Measurements from ENCODE around the gene JARID2.

Gene JARID2

DNA sequence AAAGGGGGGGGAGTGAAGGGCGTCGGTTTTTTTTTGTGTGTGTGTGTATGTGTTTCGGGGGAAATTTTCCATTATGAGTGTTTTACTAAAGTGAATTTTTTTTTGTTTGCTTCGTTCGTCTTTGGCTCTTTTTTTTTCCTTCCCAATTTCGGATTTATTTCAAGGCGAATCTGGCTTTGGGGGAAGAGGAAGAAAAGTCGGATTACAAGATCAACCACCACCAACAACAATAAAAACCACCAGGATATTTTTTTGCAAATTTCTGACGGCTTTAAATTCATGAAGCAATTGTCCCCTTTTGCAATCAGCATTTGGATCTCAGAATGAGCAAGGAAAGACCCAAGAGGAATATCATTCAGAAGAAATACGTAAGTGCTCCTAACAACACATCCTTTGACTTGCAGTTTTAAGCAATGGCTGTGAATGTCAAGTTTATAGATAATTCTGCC lies 372 bp downstream of the JARID2 start:
- TF ChIP-seq, protein P1, sequence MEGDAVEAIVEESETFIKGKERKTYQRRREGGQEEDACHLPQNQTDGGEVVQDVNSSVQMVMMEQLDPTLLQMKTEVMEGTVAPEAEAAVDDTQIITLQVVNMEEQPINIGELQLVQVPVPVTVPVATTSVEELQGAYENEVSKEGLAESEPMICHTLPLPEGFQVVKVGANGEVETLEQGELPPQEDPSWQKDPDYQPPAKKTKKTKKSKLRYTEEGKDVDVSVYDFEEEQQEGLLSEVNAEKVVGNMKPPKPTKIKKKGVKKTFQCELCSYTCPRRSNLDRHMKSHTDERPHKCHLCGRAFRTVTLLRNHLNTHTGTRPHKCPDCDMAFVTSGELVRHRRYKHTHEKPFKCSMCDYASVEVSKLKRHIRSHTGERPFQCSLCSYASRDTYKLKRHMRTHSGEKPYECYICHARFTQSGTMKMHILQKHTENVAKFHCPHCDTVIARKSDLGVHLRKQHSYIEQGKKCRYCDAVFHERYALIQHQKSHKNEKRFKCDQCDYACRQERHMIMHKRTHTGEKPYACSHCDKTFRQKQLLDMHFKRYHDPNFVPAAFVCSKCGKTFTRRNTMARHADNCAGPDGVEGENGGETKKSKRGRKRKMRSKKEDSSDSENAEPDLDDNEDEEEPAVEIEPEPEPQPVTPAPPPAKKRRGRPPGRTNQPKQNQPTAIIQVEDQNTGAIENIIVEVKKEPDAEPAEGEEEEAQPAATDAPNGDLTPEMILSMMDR (IDR thresholded peaks at IDR 0.05; ENCODE audit: insufficient read depth, low read length, missing control alignments) = no peak
- H3K4me3 ChIP-seq (ENCODE audit: low read depth, low read length) = peak overlapping the region; percentile 81
- no peak for DNase-seq (ENCODE audit: low read depth, low spot score)
- ChIA-PET CTCF (interaction anchor here (1.5 kb wide), 1 partner anchor 144 kb away, joined by 4 read pairs; no protein-coding TSS in a partner anchor), POLR2A (no interaction called here)

DNA sequence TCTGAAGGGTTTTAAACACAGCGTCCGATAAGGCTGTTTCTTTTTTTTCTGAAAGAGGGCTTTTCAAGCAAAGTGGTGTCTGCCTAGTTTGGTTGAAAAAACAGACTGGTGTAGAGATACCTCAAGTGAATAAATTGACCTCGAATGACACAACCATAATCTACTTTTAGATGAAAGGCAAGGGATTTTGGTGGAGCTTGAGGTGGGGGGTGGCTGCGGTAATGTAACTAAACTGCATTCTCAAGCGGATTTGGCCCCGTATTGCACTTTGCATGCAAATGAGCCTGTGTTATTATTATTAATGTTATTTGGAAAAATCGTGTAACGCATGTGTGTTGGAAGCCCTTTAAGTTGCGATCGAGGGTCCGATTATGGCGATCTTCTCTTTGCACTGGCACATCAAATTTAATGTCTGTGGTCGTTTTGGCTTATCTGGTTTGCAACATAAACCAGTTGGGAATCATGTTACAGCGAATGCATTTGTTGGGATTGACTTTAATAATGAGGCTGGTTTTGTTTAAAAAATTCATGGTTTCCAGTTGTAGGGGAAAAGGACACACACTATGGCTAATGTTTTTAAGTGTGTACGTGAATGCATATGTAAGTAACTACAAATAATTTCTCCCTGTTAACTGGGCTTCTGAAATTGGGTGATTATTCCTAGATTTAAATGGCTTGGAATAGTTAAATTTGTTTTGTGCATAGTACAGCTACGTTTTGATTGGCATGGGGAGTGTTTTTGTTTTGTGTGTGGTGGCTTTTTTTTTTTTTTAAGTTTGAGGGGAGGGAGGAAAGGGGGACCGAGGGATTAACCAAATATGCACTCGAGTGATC lies 1.0 kb downstream of the JARID2 start:
- no peak for DNase-seq (ENCODE audit: low read depth, low spot score)
- POLR2A ChIA-PET = no interaction called here
- TF ChIP-seq, protein P1 (IDR thresholded peaks at IDR 0.05; ENCODE audit: insufficient read depth, low read length, missing control alignments) = no peak
- H3K4me3 ChIP-seq (ENCODE audit: low read depth, low read length) = peak overlapping the region; percentile 81
- CTCF ChIA-PET = interaction anchor here (0.9 to 1.5 kb wide), 6 partner anchors 21 to 1036 kb away, joined by 3 to 4 read pairs (median 4); no protein-coding TSS in a partner anchor

DNA sequence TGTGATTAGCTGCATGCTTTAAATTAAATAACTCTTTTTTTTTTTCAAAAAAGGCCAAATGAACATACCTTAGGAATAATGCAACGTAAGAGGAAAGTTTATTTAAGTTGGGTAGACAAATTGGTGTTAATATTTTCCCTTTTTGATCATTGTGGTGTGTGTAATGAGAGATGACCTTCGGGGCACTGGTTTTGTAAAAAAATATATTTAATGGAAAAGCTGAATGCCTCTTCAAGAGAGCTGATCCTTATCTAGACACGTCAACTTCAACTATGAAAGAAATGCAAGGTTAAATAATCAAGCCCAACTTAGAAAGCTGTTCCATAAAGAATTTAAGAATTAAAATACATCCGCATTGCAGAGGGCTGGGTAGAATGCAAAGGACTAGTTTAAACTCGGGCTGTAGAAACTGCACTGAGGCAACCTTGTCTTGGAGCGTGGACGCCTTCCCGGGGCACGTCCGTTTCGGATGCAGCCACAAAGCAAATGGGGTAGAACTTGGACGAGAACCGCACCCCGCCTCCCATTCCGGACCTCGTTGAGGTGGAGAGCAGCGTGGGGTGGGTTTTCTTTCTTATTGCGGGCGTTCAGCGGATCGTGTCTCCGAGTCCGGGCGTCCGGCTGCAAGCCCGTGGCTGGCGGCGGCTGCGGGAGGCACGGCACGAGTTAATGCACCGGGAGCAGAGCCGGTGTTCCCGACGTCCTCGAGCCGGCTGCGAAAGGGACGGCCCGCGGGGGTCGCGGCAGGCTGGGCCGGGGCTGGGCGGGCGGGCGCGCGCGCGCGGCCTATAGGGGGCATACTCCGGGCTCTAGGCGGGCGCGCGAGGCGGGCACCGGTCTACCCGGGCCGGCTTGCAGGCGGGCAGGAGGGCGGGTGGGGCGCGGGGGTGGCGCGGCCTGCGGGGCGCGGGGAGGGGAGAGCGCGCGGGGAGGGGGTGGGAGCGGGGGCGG lies 1.9 kb downstream of the JARID2 start:
- CTCF ChIA-PET = interaction anchor here (0.6 to 1.5 kb wide), 10 partner anchors 15 to 1037 kb away, joined by 3 to 4 read pairs (median 4); no protein-coding TSS in a partner anchor
- no peak for DNase-seq (ENCODE audit: low read depth, low spot score)
- POLR2A ChIA-PET = interaction anchor here (0.5 to 1.0 kb wide), 2 partner anchors 11 to 108 kb away, joined by 3 read pairs; no protein-coding TSS in a partner anchor
- TF ChIP-seq, protein P1 (IDR thresholded peaks at IDR 0.05; ENCODE audit: insufficient read depth, low read length, missing control alignments) = no peak
- H3K4me3 ChIP-seq (ENCODE audit: low read depth, low read length) = peak overlapping the region; percentile 81

DNA sequence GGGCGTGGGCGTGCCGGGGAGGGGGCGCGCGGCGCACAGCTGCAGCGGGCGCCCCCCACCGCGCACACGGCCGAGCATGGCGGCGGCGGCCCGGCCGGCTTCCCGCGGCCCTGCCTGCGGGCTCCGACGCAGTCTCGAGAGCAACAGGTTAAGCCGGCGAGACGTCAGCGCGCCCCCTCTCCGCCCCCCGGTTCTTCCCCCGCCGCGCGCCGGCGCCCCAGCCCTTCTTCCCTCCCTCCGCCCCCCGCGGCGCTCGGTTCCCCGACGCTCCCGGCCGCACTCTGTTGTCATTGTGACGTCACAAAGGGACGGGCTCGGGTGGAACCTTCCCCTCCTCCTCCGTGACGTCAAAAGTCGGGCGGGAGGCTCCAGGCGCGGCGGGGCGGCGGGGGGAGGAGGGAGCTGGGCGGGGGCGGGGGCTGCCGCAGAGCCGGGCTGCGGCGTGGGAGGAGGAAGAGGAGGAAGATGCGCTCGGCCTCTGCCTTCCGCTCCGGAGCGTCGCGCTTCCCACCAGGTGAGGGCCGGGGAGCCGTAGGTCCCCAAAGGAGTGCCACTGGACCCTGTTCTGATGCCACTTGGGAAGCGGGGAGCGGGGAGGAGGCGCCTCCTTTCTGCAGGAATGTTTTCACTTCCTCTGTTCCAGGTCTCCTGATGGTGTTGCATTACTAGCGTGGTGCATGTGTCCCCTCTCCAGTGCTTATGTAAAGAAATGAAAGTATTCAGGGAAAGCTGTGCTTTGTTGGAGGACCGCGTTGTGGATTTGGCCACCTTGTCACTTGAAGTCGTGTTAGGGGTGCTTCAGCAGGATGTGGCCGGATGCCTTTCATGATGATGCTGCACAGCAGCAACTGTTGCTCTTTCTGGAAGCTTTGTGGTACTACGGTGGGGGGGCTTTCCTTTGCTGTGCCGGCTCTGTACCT lies 2.8 kb downstream of the JARID2 start:
- TF ChIP-seq, protein P1 (IDR thresholded peaks at IDR 0.05; ENCODE audit: insufficient read depth, low read length, missing control alignments) = peak; percentile 47
- CTCF ChIA-PET = interaction anchor here (0.6 to 1.7 kb wide), 12 partner anchors 12 to 1125 kb away, joined by 3 to 5 read pairs (median 4); no protein-coding TSS in a partner anchor
- POLR2A ChIA-PET = interaction anchor here (0.5 to 1.0 kb wide), 3 partner anchors 10 to 546 kb away, joined by 3 read pairs; no protein-coding TSS in a partner anchor
- no peak for DNase-seq (ENCODE audit: low read depth, low spot score)
- H3K4me3 ChIP-seq (ENCODE audit: low read depth, low read length) = peak overlapping the region; percentile 81

DNA sequence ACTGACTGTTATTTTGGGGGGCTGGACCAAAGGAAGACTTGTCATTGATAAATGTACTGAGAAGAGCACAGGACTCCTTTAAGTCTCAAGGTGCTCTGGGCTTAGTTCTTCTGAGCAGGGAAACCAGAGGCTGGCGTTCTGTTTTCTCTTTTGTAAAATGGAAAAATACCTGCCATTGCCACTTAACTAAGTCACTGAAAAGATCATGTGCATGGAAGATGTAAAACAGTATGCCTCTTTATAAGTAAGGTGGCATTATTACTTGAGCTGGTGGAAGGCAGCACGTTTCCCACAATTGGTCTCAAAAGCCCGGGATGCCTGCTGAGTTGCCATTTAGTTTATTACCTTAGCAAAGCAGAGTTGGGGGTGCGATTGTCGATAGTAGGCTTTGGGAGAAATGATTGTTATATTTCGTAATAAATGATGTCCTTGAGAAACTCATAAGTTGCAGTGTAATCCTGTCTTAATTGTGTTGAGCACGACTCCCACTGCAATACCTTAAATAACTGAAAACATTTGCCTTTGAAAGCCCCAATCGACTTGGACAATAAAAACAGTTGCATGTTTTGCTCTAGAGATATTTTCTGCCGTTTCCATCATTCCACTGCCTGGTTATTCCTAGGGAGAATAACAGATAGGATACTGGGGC lies 3.6 kb downstream of the JARID2 start:
- CTCF ChIA-PET = interaction anchor here (1.0 to 1.7 kb wide), 9 partner anchors 11 to 1126 kb away, joined by 3 to 5 read pairs (median 4); no protein-coding TSS in a partner anchor
- POLR2A ChIA-PET = interaction anchor here (0.9 kb wide), 1 partner anchor 546 kb away, joined by 3 read pairs; no protein-coding TSS in a partner anchor
- TF ChIP-seq, protein P1 (IDR thresholded peaks at IDR 0.05; ENCODE audit: insufficient read depth, low read length, missing control alignments) = no peak

More for the DNA sequence above, 3.6 kb downstream of the JARID2 start:
- no peak for DNase-seq (ENCODE audit: low read depth, low spot score)
- H3K4me3 ChIP-seq (ENCODE audit: low read depth, low read length) = peak overlapping the region; percentile 81
